ENCODE data around the gene JMY.

JMY gene, protein sequence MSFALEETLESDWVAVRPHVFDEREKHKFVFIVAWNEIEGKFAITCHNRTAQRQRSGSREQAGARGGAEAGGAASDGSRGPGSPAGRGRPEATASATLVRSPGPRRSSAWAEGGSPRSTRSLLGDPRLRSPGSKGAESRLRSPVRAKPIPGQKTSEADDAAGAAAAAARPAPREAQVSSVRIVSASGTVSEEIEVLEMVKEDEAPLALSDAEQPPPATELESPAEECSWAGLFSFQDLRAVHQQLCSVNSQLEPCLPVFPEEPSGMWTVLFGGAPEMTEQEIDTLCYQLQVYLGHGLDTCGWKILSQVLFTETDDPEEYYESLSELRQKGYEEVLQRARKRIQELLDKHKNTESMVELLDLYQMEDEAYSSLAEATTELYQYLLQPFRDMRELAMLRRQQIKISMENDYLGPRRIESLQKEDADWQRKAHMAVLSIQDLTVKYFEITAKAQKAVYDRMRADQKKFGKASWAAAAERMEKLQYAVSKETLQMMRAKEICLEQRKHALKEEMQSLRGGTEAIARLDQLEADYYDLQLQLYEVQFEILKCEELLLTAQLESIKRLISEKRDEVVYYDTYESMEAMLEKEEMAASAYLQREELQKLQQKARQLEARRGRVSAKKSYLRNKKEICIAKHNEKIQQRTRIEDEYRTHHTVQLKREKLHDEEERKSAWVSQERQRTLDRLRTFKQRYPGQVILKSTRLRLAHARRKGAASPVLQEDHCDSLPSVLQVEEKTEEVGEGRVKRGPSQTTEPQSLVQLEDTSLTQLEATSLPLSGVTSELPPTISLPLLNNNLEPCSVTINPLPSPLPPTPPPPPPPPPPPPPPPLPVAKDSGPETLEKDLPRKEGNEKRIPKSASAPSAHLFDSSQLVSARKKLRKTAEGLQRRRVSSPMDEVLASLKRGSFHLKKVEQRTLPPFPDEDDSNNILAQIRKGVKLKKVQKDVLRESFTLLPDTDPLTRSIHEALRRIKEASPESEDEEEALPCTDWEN

DNA sequence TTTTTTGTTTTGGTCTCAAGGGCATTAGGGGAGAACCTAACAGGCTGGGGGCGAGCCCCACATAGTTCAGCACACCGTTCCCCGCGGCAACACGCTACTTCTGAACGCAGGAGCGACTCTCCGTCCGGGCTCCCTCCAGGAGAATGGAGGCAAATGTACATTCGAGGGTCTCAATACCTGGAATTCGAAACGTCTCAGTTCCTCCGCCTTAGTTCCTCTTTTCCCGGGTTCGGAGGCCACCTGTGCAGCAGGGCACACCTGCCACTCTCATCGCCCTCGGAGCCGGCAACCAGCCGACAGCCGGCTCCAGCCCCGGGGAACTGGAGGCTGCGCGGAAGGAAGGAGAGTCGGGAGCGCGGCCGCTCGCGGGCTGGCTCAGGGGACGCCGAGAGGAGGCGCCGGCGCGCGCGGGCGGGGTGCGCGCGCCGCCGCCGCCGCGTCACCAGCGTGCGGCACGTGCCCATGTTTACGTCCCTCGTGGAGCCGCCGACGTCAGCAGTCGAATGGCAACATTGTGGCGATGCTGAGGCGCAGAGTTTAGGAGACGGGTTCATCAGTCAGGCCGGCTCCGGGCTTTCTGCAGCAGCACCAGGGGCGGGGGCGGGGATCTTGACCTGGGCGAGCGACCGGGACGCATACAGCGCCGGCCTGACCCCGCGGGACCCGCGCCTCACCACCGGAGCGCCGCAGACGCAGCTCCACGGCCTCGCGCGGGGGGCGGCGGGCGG lies at the start of gene JMY:
Gene JMY, plus strand, starts transcription at position 498 of the 728 bp plus-strand sequence. CDS start 520 bp downstream, outside the sequence.
- peak; percentile 69 for DNase-seq

DNA sequence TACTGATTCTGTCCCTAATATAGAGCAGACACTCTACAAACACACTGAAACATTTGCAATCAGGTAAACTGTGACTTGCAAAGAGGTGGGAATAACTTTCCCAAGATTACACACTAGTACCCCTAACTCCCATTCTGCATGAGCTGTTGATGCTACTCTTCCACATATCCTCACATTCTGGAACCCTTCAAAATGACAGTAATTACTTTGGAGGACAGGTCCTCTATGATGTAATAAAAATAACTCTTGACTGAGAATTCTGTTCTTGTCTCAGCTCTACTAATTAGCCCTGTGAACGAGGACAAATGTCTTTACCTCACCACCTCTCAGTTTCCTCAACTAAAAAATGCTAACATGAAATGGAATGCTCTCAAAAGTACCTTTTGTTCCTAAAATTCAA lies 49.5 kb upstream of the JMY start:
- no peak for DNase-seq

DNA sequence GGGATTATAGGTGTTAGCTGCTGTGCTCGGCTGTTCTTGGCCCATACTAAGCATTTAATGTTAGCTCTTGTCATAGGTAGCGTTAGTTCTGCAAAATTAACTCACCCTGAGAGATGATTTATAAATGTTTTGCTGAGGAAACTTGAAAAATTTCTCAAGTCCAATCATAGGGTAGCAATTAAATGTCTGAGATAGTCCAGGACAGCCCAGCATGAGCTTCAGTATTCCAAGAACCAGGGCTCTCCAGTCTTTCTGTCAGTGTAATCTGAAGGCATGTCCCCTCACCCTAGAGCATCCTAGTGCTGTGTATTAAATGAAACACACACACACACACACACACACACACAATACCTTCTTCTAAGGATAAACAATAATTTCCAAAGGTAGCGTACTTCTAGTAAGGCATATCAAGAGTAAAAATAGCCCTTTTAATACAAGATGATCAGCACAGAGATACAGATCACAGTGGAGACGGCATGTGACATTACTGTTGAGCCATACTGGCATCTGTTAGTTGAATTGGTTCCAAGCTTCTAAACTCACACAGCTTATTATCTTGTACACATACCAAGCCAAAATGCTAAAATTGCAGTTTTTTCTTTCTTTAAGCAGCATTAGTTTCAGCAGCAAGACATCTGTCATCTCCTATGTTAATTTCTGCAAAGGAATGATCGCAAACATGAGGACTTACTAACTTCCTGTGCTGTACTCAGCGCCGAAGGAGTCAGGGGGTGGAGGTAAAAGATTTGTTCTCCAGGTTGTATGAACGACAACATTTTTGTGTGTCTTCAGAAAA lies 46.3 kb upstream of the JMY start:
- DNase-seq: no peak

DNA sequence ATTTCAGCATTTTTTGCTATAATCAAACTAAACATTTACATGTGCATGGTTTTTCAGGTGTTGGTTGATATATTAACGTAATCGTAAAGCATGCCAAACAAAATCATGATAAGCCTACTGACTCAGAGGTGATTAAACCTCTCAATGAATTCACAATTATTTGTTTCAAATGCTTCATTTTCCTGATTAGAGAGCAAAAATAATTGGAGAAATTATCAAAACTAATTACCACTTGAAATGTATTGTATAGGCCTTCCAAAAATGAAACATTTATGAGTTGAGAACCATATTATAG lies 45.7 kb upstream of the JMY start:
- DNase-seq: no peak

DNA sequence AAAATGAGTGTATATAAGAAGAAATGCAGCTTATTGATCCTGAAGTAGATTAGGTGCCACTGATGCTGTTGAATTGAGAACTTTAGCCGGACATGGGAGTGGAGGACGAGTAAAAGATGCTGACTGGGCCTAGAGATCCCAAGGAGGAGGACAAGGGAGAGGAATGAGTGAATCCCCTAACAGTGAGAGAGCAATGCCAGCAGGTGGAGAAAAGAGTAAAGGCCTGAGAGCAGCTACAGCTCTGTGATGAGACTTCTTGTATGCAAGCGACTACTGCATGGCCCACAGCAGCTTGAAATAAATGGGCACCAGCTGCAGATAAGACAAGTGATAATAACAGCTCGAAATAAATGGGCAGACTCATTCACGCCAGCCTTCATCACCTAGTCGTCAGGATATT lies 44.5 kb upstream of the JMY start:
- DNase-seq: no peak

DNA sequence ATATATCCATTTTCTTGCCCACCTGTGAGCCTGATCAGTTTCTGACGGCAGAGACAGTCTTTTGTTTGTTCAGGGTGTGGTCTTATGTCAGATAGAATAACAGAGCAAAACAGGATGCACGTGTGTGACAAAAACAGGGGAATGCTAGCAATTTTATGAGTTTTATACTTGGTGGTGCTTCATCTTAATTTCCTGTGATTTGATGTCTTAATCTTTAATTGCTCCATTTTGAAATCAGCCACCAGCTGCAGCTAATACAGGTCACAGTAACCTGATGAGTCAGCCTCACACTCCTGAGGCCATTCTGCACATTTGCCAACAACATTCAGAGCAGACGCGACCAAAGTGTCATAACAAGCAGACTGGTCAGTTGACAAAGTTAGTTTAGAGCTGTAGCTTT lies 42.3 kb upstream of the JMY start:
- no peak for DNase-seq

DNA sequence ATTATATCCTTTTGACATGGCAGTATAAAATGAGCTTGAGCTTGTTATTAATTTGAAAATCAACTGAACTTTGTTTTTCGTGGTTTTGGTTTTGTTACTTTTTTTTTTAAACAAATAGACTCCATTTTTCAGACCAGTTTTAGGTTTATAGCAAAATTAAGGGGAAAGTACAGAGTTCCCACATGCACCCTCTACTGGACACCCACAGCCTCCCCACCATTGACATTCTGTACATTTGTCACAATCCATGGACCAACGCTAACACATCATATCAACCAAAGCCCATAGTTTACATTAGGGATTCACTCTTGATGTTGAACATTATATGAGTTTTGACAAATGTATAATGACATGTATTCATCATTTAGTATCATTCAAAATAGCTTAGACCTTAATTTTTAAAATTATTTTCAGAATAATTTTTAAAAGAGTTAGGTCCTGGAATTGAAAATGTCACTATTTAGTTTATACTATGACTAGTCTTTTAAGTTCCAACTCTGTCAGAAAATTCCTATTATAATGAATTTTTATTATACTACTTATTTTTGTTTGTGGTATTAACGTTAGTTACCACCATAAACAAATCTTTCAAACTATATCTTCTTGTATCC lies 35.3 kb upstream of the JMY start:
- DNase-seq: no peak

DNA sequence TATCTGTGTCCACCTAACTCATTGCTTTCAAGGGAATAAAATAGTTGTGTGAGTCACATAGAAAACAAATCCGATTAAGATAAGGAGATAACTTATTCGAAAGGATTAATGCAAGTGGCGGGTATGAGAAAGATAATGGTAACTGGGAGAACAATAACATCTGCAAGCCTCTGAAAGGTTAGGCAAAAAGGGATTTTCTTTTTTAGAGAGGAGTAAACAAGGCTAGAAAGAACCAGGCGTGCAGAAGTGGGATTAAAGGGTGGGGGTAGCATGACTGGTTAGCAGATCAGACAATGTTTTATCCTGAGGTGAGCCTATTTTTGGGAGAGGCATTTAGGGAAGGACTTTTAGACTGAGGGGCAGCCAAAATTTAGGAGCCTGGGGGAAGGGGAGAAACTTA lies 34.7 kb upstream of the JMY start:
- DNase-seq: no peak

DNA sequence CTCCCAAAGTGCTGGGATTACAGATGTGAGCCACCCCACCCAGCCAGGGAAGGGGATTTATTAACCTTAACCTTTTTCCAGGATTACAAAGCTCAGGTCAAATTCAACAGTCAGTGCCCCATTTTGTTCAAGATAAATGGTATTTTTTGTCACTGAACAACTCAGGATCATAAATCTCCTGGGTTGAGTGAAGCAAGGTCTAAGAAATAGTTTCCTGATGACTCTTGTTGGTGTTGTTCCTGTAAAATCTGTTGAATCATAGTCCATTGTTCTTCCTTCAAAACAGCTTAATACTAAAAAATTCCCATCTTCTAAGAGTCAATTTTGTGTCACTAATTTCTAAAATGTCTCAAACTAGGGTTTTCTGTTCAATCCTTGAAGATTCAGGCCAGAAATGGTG lies 33.9 kb upstream of the JMY start:
- DNase-seq: no peak

DNA sequence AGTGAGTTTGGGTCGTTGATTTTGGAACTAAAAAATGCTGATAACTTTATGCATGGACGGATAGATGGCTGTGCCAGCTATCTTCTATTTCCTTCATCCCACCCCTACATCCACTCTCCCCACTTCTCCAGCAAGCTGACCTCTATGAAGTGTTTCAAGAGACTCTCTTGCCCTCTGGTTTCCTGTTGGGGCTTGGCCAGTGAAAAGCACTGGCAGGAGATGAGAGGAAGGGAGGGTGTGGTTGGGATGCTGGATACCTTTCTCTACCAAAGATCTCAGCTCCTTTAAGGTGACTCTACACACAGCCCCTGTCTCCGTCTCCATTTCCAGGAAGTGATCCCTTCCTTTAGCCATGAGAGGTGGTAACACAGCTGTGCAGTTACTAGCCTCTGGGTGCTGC lies 30.0 kb upstream of the JMY start:
- no peak for DNase-seq

DNA sequence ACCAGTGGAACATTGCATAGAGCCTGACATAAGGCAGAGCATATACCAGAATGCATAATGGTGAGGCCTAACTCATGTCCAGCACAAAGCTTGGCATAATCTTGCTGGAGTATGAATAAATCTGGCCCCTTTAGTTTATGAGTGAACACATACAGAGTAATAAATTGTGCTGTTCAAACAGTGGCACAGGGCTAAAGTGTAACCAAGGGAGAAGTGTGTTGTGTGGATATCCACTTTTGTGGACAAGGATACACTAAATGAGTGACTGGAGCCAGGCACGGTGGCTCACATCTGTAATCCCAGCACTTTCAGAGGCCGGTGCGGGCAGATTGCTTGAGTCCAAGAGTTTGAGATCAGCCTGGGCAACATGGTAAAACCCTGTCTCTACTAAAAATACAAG lies 29.4 kb upstream of the JMY start:
- DNase-seq: no peak

DNA sequence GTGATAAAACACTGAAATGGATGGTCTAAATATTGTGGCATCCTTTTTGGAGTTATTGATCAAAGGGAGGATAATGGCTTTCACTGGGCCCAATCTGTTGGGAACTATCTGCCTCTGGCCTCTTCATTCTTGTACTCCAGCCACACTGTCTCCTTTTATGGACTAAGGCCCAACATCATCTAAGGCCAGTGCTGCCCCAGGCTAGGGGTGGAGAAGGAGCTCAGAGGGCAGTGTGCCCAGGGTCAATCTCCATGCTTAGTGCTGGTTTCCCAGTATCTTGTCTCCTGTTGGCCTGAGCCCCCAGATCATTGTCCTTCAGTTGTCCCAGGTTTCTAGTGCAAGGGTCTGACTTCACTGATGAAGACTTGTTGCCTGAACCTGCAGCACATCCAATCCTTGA lies 26.4 kb upstream of the JMY start:
- no peak for DNase-seq

DNA sequence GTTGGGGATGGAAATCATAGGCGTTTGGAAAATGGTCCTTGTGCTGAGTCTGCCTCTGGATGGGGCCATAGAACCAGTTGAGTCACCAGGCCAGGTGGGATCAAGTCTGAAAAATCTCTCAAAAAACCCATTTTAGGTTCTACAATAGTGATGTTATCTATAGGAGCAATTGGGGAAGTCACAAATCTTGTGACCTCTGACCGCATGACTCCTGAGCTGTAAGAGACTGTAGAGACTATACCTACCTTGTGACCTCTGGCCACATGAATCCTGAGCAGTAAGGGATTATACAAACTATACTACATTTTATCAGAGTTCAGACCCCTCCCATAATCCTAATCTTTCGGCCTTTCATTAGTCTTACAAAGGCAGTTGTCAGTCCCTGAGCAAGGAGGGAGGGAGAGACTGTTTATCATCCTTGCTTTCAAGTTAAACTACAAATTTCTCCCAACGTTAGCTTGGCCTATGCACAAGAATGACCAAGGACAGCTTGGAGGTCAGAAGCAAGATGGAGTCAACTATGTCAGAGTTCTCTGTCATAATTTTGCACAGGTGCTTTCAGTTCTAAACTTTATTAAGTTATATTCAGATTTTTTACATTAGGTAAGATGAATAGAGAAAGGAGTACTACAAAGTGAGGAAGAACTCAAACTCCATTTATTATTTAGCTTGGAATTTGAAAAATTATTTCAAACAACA lies 11.5 kb upstream of the JMY start:
- no peak for DNase-seq

DNA sequence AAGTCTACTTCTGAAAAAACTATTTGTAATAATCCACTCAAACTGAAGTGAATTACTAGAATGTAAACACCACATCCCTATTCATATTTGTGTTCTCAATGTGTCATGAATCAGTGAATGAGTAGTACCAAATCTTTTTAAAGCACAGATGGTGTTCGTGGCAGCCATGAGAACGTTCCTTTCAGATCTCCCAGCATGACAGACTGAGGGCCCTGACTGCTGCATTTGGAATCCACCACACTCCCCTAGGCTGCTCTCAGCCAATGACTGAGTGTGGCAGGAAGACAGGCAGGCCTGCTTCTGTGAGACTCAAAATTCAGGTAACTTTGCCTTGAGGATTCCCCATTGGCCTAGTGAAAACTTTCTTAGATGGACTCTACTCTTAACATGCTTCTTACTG lies 10.9 kb upstream of the JMY start:
- no peak for DNase-seq

DNA sequence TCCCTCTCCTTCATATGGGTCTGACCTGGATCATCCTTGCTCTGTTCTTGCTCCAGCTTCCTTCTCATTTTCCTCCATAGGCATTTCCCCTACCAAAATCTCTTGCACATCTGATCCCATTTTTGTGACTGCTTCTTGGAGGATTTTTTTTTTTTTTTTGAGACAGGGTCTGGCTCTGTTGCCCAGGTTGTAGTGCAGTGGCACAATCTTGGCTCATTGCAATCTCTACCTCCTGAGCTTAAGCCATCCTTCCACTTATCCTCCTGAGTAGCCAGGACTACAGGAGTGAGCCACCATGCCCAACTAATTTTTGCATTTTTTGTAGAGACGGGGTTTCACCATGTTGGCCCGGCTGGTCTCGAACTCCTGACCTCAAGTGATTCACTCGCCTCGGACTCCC lies 10.5 kb upstream of the JMY start:
- no peak for DNase-seq

DNA sequence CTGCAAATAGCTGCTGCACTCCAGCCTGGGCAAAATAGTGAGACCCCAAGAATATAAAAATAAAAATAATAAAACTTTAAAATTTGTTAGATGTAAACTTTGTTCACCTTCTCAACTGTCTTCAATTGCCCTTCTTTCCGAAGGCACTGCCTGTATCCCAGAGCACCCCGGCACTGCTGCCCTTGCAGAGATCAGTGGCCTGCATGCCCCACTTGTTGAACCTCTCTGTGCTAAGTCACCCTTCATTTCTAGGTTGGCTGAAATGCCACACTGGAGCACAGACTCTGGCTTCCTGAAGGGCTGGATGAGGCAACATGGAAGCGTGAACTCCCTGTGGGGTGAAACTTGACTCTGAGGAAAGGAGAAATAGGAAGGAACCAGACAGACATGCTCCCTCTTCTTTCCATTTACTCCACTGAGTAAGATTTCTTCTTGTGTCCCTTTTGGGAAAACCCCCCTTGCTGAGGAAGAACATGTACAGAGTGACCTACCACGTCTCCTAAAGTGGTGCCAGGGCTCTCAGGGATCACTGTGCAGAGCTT lies 8.4 kb upstream of the JMY start:
- DNase-seq: no peak

DNA sequence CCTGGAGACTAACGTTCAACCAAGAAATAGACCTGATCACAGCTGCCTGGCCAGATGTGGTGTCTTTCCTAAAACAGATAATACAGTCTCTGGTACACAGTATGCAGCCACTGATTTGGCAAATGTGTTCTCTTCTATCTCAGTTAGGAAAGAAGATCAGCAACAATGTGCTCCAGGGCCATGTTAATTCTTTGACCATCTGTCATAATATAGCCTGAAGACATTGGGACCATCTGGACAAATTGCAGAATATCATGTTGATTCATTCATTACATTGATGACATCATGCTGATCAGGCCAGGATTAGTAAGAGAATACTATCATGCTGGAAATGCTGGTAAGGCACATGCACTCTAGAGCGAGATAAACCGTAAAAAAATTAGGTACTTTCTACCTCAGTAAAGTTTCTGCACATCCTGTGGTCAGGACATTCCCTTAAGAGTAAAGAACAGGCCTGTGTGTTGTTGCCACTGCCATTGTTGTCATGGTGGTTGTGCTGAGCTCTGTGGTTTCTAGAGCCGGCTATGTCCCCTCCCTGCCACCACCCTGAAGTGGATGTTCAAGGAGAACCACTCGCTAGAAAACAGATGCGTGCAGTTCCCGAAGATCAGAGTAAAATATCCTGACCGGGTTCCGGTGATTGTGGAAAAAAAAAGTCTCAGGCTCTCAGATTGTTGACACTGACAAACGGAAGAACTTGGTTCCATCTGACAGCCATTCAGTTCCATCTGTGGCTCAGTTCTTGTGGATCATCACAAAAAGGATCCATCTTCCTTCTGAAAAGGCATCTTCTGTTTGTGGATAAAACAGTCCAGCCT lies 6.4 kb upstream of the JMY start:
- no peak for DNase-seq

DNA sequence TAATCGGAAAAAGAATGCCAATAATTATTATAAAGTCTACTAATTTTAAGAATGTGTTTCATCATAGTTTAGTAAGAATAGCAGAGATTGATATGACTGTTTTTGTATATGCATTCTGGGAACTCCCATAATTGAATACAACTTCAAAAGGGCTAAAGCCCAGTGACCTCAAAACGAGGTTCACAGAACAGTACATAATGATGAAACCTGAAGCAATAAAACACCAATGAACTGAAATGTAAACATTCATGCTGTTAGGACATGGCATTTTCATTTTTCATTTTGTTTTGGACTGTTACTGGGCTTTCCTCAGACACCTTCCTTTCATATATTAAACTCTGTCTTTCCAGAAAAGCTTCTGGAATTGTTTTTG lies 684 bp upstream of the JMY start:
- DNase-seq: no peak

DNA sequence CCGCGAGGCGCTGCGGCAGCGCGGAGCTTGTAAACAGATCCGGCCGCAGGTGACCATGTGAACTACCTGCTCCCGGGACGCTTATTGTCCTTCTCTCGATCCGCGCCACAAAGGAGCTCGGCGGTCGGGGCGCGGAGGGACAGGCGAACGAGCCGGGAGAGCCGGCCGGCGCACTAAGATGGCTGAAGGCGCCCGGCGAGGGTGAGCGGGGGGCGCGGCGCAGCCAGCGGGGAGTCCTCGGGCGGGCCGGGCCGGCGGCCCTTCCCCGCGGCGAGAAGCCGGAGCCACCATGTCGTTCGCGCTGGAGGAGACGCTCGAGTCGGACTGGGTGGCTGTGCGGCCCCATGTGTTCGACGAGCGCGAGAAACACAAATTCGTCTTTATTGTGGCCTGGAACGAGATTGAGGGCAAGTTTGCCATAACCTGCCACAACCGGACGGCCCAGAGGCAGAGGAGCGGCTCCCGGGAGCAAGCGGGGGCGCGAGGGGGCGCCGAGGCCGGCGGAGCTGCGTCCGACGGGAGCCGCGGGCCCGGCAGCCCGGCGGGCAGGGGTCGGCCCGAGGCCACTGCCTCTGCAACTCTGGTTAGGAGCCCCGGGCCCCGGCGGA lies 535 bp downstream of the JMY start:
- DNase-seq: no peak

Data from MV-4-11 (cell line).